Measurements from ENCODE around the gene ZNF98.

DNA sequence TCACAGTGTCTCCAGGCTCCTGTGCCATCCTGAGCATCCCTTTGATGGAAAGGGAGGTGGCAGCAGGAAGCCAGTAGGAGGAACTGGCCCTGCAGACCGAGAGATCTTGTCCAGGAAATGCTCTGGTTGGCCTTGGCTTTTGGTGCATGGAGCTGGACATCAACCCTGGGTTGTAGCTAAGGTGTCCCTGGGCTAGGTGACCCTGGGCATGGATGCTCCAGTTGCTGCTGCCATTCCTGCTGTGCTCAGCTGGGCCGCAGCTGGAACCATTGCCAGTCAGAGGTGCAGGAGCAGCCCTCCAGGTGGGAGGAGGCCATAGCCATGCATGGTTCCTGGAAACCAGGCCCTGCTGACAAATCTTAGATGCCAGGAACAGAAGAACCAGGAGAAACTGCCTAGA, 67.5 kb downstream of the ZNF98 start:
- TF ChIP-seq POLR2A (IDR thresholded peaks at IDR 0.05; ENCODE audit: low read depth, low read length) (no peak), SPI1 (IDR thresholded peaks at IDR 0.05; ENCODE audit: low read depth, low read length) (no peak)

All from GM12891 (cell line).